ENCODE results near the gene ZSCAN26.

- TF ChIP-seq CTCF (IDR thresholded peaks at IDR 0.05; ENCODE audit: low read depth, low read length, missing input control) (no peak), EGR1 (IDR thresholded peaks at IDR 0.05; ENCODE audit: low read depth in 2 of 2) (no peak), RAD21 (IDR thresholded peaks at IDR 0.05) (no peak), RXRA (IDR thresholded peaks at IDR 0.05) (no peak), ZBTB33 (IDR thresholded peaks at IDR 0.05) (no peak), MAX (IDR thresholded peaks at IDR 0.05) (no peak), ATF3 (IDR thresholded peaks at IDR 0.05) (no peak), YY1 (IDR thresholded peaks at IDR 0.05) (no peak), JUND (IDR thresholded peaks at IDR 0.05) (no peak), SP1 (IDR thresholded peaks at IDR 0.05) (no peak)
Measured at GRCh38 chr6:28224131-28225055, 42.5 kb upstream of the ZSCAN26 start.
